ENCODE measurements around the gene PMM2.
"Not testable (repeated sequence)": the region's sequence is repeated elsewhere in the genome, so short reads cannot be mapped to it uniquely, and the experiment has no call there.

PMM2 gene

DNA sequence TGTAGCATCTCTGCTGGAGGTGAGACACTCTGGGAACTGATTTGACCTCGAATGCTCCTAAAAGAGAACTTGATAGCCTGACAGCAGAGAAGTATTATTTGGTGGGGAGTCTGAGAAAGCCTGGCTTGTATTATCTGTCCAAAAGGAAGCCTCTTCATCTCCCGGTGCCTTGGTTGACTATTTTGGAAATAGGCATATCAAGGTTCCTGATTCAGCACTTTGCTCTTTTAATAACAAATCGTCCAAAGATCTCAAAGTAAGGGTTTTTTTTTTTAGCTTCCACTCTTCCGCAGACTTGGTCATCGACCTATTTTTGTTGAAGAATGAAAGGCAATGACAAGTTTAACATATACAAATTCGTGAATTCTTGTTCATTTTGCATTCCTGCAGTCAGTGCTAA lies 15.0 kb upstream of the PMM2 start:
- DNase-seq (ENCODE audit: low read depth in 3 of 3) = no peak

DNA sequence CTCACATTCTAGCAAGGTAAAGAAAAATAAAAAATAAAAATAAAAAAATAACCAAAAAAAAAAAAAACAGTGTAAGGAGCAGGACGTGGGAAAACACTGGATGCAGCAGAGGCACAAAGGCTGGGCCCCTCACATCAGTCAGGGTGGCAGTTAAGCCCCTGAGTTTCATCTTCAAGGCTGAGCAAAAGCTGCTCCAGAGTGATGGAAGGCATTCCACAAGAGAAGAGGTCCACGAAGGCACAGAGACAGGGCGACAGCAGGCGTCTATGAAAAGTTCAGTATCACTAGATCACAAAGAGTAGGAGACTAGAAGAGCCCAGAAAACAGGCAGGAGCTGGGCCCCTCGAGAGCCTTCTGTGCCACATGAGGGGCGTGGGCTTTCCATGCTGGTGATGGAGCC lies 12.2 kb upstream of the PMM2 start:
- DNase-seq (ENCODE audit: low read depth in 3 of 3) = no peak

GRCh38 chr16:8786316-8786715 lies 11.3 kb upstream of the PMM2 start:
- DNase-seq (ENCODE audit: low read depth in 3 of 3) = not testable (repeated sequence)

GRCh38 chr16:8788578-8789172 lies 9.0 kb upstream of the PMM2 start:
- no peak for DNase-seq (ENCODE audit: low read depth in 3 of 3)

GRCh38 chr16:8795091-8795490 lies 2.5 kb upstream of the PMM2 start:
- no peak for DNase-seq (ENCODE audit: low read depth in 3 of 3)

DNA sequence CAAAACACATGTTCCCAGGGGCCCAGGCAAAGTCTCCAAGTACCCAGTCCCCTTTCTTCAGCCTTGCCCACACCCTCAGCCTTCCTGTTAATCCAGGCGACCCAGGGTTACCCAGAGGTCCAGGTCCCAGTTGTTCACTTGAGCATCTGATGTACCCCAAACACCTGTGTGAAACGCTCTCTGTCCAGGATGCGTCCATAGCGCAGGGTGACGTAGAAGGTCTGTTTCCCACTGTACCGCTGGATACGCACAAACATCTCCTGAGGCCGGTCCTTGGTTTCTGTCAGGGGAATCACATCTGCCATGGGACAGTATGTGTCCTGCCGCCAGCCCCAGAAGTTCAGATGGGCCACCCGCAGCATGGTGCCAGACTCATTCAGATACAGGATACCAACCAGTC lies 1.8 kb upstream of the PMM2 start:
- no peak for DNase-seq (ENCODE audit: low read depth in 3 of 3)

DNA sequence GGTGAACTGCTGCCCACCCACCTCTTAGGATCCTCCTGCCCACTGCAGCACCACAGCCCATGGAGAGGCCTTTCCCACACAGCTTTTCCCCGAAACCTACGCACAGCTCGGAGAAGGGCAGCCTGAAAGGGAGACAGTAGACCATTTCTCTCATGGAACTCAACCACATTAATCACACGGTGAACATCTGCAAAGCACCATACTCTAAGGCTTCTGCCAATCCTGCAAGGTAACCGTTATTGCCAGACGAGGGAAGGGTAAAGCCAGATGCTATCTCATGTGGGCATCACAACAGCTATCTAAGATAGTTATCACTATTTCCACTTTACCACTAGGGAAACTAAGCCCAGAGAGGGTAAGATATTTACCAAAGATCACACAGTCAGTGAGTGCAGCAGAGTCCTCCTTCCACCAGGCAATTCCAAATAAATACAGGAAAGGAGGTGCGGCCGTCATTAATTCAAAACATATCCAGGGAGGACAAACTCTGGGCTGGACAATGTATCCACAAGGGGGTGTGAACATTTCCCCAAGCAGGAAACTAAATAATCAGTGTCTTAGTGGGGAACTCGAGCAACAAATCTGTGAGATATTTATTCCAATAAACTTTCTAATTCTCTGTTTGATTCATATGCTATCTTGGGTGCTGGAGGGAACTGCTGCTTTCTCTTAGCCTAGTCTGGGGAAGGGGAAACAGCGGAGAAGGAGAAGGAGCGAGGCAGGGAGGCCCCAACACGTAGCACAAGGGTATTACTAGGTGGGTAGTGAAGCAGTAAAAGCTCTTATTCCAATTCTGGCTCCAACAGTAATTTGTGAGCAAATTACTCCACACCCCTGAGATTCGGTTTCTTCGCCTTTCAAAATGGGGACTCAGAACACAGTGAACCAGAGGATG lies 923 bp upstream of the PMM2 start:
- no peak for DNase-seq (ENCODE audit: low read depth in 3 of 3)

- DNase-seq (ENCODE audit: low read depth in 3 of 3) = peak in 1 of 3 donors; percentile 10
These were observed 512 bp downstream of the PMM2 start for GRCh38 chr16:8798174-8798527.

DNA sequence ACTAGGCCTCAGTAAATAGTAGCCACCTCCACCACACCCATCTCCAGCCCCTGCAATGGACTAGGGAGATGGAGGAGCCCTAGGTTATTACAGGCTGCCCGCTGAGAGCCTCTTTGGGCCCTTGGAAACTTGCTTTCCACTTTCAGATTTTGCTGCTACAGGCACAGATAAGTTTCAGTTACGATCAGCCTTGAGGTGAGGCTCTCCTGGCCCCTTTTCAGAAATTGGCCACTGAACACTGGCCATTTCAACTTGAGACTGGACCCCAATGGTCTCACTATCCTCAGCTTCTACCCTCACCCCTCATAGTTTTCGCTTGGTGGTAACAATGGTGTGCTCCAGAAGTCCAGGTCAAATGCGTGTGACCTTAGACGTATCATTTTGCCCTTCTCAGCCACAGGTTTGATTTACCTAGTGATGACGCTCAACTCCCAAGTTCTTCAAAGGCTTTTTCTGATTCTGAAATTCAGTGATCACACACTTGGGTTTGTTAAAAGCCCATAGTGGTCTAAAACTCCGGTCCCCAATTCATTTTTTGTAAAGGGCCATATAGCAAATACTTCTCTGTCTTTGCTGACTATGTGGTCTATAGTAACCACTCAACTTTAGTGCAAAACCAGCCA lies 1.0 kb downstream of the PMM2 start:
- DNase-seq (ENCODE audit: low read depth in 3 of 3) = no peak

GRCh38 chr16:8801701-8802100 lies 4.1 kb downstream of the PMM2 start:
- no peak for DNase-seq (ENCODE audit: low read depth in 3 of 3)

GRCh38 chr16:8803733-8804132 lies 6.1 kb downstream of the PMM2 start:
- DNase-seq (ENCODE audit: low read depth in 3 of 3) = not testable (repeated sequence)

- no peak for DNase-seq (ENCODE audit: low read depth in 3 of 3)
These were observed 6.7 kb downstream of the PMM2 start for GRCh38 chr16:8804313-8804712.

DNA sequence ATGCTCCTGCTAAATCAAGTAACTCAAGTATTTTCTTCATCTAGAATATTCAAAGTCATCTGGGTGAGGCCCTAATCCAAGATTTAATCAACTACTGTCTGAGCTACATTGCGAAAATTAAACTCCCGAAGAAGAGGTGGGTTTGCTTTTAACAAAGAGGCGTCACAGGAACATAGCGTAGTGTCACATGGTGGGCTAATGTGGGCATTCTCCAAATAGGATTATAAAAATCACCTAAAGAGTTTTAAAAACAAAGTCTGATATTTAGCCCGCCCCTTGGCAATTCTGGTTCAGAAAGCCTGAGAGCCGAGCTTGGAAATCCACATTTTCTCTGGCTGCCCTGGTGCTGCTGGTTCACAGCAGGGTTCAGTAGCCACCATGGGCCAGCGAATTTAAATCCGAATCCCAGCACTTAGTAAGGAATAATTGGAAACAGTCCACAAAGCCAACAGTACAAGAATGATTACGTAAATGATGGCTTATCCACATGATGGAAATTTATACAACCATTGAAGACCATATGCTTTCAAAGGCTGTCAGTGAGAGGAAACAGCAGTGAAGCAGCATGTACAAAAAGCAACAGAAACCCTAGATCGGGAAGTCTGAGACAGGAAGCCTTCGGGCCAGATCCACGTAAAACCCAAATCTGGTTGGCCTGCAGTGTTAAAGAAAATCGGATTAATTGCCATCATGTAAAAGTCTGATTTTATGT lies 8.8 kb downstream of the PMM2 start:
- no peak for DNase-seq (ENCODE audit: low read depth in 3 of 3)

GRCh38 chr16:8807189-8807588 lies 9.6 kb downstream of the PMM2 start:
- DNase-seq (ENCODE audit: low read depth in 3 of 3) = no peak

DNA sequence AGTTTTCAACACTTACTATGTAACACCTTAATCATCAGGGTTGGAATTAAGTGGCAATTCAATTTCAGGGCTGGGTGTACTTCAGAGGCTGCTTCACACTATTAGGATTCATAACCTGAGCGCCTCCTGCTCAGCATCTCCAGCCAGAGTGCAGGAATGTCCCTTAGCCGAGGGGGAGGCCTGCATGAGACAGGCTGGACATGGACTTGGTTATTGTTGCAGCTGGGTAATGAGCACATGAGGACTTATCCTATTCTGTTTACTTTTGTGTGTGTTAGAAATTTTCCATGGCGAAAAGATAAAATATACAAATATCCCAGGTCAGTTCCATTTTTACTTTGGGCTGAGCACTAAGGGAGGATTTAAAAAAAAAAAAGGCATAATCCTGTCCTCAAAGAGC lies 10.4 kb downstream of the PMM2 start:
- DNase-seq (ENCODE audit: low read depth in 3 of 3) = no peak

DNA sequence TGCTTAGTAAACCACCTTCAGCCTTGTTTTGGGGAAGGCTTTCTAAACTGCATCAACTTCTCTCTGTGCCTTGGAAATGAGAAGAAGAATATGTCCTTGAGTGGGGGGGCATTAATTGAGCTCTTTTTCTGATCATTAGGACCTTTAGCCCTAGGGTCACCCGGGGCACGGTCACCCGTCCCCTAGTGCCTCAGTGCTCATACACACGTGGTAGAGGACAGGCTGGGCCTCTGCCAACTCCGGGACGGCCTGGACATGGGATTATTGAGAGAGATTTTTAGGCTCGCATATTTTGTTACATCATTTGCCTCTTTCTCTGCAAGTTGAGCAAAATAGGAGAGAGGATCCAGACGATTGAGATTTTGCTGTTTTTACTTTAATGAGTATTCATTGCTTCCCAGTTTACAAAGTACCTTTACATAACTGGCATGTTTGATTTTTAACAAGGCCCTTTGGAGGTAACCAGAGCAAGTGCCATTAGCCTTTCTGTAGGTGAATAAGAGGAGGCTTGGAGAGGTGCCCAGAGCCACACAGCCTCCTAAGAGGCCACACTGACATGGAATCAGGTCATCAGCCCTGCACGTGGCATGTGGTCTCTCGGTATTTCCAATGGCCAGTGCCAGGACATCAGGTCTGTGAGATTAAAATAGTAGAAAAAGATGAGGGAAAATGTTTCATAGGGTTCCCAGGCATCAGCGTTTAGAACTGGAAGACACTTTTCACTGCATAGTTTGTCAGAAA lies 11.1 kb downstream of the PMM2 start:
- DNase-seq (ENCODE audit: low read depth in 3 of 3) = no peak

DNA sequence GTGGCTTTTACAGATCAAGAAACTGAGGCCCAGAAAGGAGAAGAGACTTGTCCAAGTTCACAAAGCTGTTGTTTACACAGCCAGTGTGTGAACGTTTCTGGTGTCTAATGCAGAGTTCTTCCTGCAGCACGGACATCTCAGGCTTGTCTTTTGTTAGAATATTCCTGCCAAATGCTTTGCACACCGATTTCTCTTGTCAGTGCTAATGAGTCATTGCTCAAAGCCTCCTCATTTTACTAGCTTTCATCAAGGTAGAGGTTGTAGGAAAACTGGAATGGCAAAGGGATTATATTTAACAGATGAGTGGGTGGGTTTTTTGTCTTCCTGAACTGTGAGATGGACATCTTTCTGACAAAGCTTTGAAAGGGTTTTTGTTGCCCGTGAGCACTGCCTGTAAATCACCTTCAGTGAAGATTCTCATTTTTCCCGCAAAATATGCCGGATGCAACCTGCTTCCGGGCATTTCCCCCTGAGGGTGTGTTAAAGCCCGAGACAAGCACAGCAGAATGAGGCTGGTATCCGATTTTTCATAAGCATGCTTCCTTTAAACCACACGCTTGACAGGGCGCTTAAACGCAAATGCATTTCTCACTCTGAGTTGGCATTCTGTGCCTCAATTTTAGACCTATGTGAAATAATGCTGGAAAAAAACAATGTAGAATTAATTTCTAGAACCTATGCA lies 14.7 kb downstream of the PMM2 start:
- no peak for DNase-seq (ENCODE audit: low read depth in 3 of 3)

DNA sequence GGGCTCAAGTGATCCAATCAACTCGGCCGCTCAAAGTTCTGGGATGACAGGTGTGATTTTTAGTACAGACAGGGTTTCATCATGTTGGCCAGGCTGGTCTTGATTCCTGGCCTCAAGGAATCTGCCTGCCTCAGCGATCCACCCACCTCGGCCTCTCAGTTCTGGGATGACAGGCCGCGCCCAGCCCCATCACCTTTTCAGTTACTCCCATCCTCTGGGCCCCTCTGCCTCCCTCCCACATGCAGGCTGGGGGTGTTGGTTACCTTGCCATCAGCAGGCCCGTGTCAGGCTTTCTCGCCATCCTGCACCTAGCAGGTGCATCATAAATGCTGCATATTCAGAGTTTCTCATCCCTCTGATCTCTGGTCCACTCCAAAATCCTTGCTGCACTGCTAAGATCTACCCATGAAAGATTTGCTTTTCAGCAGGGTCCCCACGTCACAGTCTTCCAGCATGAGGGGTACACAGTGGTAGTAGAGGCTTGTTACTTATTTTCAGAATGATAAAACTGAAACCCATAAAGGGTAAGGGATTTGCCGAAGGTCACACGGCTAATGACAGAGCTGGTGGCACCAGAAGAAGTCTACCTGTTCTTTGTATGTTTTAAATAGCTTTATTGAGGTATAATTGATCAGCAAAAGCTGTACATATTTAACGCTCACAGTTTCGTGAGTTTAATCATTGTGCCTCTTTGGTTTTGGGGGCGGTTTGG lies 16.6 kb downstream of the PMM2 start:
- DNase-seq (ENCODE audit: low read depth in 3 of 3) = no peak

DNA sequence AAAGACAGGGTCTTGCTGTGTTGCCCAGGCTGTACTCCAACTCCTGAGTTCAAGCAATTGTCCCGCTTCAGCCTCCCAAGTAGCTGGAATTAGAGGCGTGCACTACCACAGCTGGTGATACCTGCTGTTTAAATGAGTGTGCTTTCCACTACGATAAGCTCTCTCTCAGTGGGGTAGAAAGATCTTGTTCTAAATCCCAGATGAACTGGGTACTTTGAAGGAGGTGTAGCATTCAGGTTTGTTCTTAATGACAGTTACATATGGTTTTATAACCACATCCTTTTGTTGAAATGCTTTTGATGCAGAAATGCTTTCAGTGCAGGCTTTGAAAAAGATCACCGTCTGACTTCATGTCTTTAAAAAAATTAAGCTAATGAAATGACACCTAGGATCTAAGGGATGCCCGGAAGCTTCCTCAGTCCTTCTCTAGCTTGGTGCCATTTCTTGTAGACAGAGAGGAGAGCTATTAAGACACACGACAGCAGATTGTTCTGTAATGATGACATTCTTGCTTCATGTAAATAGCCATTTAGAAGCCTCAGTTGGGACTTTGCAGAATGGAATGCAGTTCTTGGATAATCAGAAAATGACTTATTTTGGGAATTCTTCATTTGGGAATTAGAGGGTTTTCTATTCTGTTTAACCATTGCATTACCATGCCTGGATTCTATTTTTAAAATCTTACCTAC lies 19.5 kb downstream of the PMM2 start:
- DNase-seq (ENCODE audit: low read depth in 3 of 3) = no peak

Data from stimulated activated CD4-positive, alpha-beta T cell treated with anti-CD3 and anti-CD28 coated beads, TNF-alpha, amount 100 ng/mL, for 48 hours (primary cell).